ENCODE measurements around the gene DDX39B. TPM values are rescaled to one million over a fixed set of nuclear protein-coding genes. Genes with fewer than 3 reads are reported as not detected.
A peak's percentile ranks its signal among the peaks of the same experiment; 100 is the strongest.

Gene DDX39B
- total and polyA plus RNA-seq, 9 of the 15 experiments (the other 6 are each of a cell fraction or from before 2014, with no cell fraction given), result 479 to 869 (median 592) TPM

GRCh38 chr6:31546339-31546957, 4.6 kb upstream of the DDX39B start, which contains the start of gene ATP6V1G2 (continued):
- TF ChIP-seq ZNF263 (CRISPR knock-in tag; IDR thresholded peaks at IDR 0.05; ENCODE audit: borderline replicate concordance), result peak; percentile 96
- TF ChIP-seq HMGN3 (IDR thresholded peaks at IDR 0.05; ENCODE audit: borderline replicate concordance, extremely low read depth, insufficient read length, low read depth, low read length), result no peak
- TF ChIP-seq RAD21 (CRISPR knock-in tag; conservative IDR thresholded peaks at IDR 0.05 in 1 of 2, IDR thresholded peaks at IDR 0.05 in 1 of 2), result peak; percentile 99 to 100
- no peak for TF ChIP-seq RBM15 (IDR thresholded peaks at IDR 0.05; ENCODE audit: insufficient read depth, low read length)
- TF ChIP-seq RCOR1 (IDR thresholded peaks at IDR 0.05; ENCODE audit: borderline replicate concordance in 1 of 2, low read depth in 2 of 2, low read length in 2 of 2), result peak; percentile 47 to 95; a peak in 3 of 4 replicates
- TF ChIP-seq CREBBP (IDR thresholded peaks at IDR 0.05; ENCODE audit: low read depth, low read length), result no peak
- no peak for TF ChIP-seq KDM4B (IDR thresholded peaks at IDR 0.05; ENCODE audit: borderline replicate concordance in 2 of 2, low read depth in 1 of 2)
- no peak for TF ChIP-seq MLX (CRISPR knock-in tag; conservative IDR thresholded peaks at IDR 0.05)
- no peak for TF ChIP-seq POLR3A (IDR thresholded peaks at IDR 0.05; ENCODE audit: borderline replicate concordance, extremely low read depth, insufficient read depth, insufficient read length)
- no peak for TF ChIP-seq XRCC5 (IDR thresholded peaks at IDR 0.05; ENCODE audit: low read depth, low read length)
- no peak for TF ChIP-seq ZBTB17 (CRISPR knock-in tag; IDR thresholded peaks at IDR 0.05)
- TF ChIP-seq RREB1 (CRISPR knock-in tag; IDR thresholded peaks at IDR 0.05), result peak; percentile 97
- no peak for TF ChIP-seq NFRKB (IDR thresholded peaks at IDR 0.05; ENCODE audit: low read depth)
- TF ChIP-seq CTCF (IDR thresholded peaks at IDR 0.05 in 2 of 3, conservative IDR thresholded peaks at IDR 0.05 in 1 of 3; ENCODE audit: insufficient read depth in 2 of 3, low read depth in 1 of 3, low read length in 3 of 3), result peak; percentile 97 to 100 (median 99)
- no peak for TF ChIP-seq THRB (CRISPR knock-in tag; conservative IDR thresholded peaks at IDR 0.05)
- no peak for TF ChIP-seq RAD51 (IDR thresholded peaks at IDR 0.05; ENCODE audit: borderline replicate concordance, low read depth)
